ENCODE data around the gene PCDHGA5.
"Not testable (repeated sequence)": the region's sequence is repeated elsewhere in the genome, so short reads cannot be mapped to it uniquely, and the experiment has no call there.

DNA sequence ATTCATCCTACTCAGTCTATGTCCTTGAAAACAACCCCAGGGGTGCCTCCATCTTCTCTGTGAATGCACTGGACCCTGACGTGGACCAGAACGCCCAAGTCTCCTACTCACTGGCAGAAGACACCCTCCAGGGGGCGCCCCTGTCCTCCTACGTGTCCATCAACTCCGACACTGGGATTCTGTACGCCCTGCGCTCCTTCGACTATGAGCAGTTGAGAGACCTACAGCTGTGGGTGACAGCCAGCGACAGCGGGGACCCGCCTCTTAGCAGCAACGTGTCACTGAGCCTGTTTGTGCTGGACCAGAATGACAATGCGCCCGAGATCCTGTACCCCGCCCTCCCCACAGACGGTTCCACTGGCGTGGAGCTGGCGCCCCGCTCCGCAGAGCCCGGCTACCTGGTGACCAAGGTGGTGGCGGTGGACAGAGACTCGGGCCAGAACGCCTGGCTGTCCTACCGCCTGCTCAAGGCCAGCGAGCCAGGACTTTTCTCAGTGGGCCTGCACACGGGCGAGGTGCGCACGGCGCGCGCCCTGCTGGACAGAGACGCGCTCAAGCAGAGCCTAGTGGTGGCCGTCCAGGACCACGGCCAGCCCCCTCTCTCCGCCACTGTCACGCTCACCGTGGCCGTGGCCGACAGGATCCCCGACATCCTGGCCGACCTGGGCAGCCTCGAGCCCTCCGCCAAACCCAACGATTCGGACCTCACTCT is 11.6 kb downstream of the PCDHGA5 start:
- TF ChIP-seq POLR2A (IDR thresholded peaks at IDR 0.05; ENCODE audit: low read length); GATA1 (IDR thresholded peaks at IDR 0.05; ENCODE audit: low read depth, low read length): not testable (repeated sequence)
